ENCODE measurements around the gene KMT2A. TPM values are rescaled to one million over a fixed set of nuclear protein-coding genes. Genes with fewer than 3 reads are reported as not detected.

KMT2A gene
- total RNA-seq, 2 experiments from 2014 or later = 135 to 140 TPM

DNA sequence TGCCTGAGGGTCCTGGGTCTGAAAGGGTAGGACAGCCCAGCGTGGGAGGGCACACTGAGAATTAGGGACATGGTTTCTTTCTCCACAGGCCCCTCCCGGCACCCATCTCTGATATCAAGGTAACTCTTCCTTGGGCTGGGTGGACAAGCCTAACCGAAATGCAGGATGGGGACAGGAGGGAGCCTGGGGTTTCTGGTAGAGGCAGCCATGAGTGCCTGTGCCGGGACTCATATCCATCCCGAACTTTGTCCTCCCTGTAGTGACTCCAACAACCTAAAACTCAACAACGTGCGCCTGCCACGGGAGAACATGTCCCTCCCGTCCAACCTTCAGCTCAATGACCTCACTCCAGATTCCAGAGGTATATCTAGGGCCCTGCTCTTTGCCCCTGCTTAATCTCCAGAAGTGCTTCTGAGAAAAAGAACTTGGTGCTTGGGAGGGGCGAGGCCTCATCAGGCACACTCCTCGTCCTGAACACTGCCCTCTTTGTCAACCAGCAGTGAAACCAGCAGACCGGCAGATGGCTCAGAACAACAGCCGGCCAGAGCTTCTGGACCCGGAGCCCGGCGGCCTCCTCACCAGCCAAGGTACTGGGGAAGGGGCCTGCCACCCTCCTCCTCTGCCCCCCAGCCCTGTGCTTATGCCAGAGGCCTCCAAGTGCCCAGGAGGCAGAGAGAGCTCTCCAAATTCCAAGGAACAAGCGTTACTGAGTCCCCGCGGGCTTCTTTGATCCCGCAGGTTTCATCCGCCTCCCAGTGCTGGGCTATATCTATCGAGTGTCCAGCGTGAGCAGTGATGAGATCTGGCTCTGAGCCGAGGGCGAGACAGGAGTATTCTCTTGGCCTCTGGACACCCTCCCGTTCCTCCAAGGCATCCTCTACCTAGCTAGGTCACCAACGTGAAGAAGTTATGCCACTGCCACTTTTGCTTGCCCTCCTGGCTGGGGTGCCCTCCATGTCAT is 97.8 kb downstream of the KMT2A start:
- Mint-ChIP-seq H3K4me3 (peak overlapping the region; percentile 51), H3K27me3 (no peaks in the 10 kb centered on the region), H3K4me1 (ENCODE audit: low read depth) (peaks cover 23% of the 10 kb centered on the region), H3K27ac (no peak overlapping the region), H3K9me3 (no peaks in the 10 kb centered on the region), H3K36me3 (ENCODE audit: low read depth) (peaks cover 12% of the 10 kb centered on the region)
- ChIA-PET POLR2A (no interaction called here), CTCF (no interaction called here)
- Histone ChIP-seq H3K4me1 (ENCODE audit: insufficient read depth, low read length) (peaks cover 24% of the 10 kb centered on the region), H3K9me3 (ENCODE audit: control insufficient read depth in 1 of 2, insufficient read depth in 1 of 2, low read length in 2 of 2) (no peaks in the 10 kb centered on the region), H3K27ac (ENCODE audit: low read depth in 1 of 2, low read length in 2 of 2) (no peak overlapping the region), H3K36me3 (ENCODE audit: insufficient read depth, low read length) (peaks cover 2% of the 10 kb centered on the region), H3K27me3 (ENCODE audit: control insufficient read depth in 1 of 2, insufficient read depth in 2 of 2, low read length in 2 of 2) (no peaks in the 10 kb centered on the region), H3K4me3 (ENCODE audit: low read length) (no peak overlapping the region)
- intact Hi-C loops (cut with DNase I, micrococcal nuclease) = loop anchor here (2.0 to 5.0 kb wide), 2 partner anchors 31 to 33 kb away; partner anchors contain the start of gene IFT46 (in 2 of the 2)
- DNase-seq (no peak), ATAC-seq (ENCODE audit: poor library complexity) (no peak)
- TF ChIP-seq, protein P1, sequence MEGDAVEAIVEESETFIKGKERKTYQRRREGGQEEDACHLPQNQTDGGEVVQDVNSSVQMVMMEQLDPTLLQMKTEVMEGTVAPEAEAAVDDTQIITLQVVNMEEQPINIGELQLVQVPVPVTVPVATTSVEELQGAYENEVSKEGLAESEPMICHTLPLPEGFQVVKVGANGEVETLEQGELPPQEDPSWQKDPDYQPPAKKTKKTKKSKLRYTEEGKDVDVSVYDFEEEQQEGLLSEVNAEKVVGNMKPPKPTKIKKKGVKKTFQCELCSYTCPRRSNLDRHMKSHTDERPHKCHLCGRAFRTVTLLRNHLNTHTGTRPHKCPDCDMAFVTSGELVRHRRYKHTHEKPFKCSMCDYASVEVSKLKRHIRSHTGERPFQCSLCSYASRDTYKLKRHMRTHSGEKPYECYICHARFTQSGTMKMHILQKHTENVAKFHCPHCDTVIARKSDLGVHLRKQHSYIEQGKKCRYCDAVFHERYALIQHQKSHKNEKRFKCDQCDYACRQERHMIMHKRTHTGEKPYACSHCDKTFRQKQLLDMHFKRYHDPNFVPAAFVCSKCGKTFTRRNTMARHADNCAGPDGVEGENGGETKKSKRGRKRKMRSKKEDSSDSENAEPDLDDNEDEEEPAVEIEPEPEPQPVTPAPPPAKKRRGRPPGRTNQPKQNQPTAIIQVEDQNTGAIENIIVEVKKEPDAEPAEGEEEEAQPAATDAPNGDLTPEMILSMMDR (IDR thresholded peaks at IDR 0.05) = no peak

DNA sequence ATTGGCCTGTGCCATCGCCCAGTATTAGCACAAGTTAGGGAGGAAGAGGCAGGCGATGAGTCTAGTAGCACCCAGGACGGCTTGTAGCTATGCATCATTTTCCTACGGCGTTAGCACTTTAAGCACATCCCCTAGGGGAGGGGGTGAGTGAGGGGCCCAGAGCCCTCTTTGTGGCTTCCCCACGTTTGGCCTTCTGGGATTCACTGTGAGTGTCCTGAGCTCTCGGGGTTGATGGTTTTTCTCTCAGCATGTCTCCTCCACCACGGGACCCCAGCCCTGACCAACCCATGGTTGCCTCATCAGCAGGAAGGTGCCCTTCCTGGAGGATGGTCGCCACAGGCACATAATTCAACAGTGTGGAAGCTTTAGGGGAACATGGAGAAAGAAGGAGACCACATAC is 99.0 kb downstream of the KMT2A start:
- H3K36me3 Mint-ChIP-seq (ENCODE audit: low read depth) = peaks cover 8% of the 10 kb centered on the region
- Histone ChIP-seq H3K9me3 (ENCODE audit: control insufficient read depth in 1 of 2, insufficient read depth in 1 of 2, low read length in 2 of 2) (no peaks in the 10 kb centered on the region), H3K27ac (ENCODE audit: low read depth in 1 of 2, low read length in 2 of 2) (no peak overlapping the region), H3K36me3 (ENCODE audit: insufficient read depth, low read length) (peaks cover 2% of the 10 kb centered on the region), H3K4me1 (ENCODE audit: insufficient read depth, low read length) (peaks cover 12% of the 10 kb centered on the region), H3K27me3 (ENCODE audit: control insufficient read depth in 1 of 2, insufficient read depth in 2 of 2, low read length in 2 of 2) (no peaks in the 10 kb centered on the region), H3K4me3 (ENCODE audit: low read length) (no peak overlapping the region)
- H3K4me3 Mint-ChIP-seq = peak overlapping the region; percentile 30
- no peak overlapping the region for H3K27ac Mint-ChIP-seq
- ATAC-seq (ENCODE audit: poor library complexity) (no peak), DNase-seq (no peak)
- no peaks in the 10 kb centered on the region for H3K9me3 Mint-ChIP-seq
- intact Hi-C loops (cut with DNase I, micrococcal nuclease) = no loop called here
- no peaks in the 10 kb centered on the region for H3K27me3 Mint-ChIP-seq
- H3K4me1 Mint-ChIP-seq (ENCODE audit: low read depth) = peaks cover 10% of the 10 kb centered on the region
- CTCF ChIA-PET = no interaction called here
- TF ChIP-seq, protein P1 (IDR thresholded peaks at IDR 0.05) = no peak
- POLR2A ChIA-PET = interaction anchor here (0.9 kb wide), 1 partner anchor 21 kb away, joined by 3 read pairs; no protein-coding TSS in a partner anchor

DNA sequence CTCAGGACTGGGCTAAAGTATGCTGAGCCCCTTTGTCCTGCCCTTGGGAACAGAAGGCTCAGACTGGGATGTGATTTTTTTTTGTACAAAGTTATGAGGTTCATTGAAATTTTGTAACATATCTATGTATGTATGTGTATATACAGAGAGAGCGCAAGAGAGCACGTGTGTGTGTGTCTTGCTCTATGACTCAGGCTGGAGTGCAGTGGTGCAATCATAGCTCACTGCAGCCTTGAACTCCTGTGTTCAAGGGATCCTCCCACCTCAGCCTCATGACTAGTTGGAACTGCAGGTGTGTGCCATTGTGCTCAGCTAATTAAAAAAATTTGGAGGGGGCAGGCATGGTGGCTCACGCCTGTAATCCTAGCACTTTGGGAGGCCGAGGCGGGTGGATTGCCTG is 100.4 kb downstream of the KMT2A start:
- ChIA-PET POLR2A (no interaction called here), CTCF (no interaction called here)
- Mint-ChIP-seq H3K4me3 (no peak overlapping the region), H3K36me3 (ENCODE audit: low read depth) (peaks cover 10% of the 10 kb centered on the region), H3K4me1 (ENCODE audit: low read depth) (peaks cover 3% of the 10 kb centered on the region), H3K27ac (no peak overlapping the region), H3K27me3 (no peaks in the 10 kb centered on the region), H3K9me3 (no peaks in the 10 kb centered on the region)
- no peak for ATAC-seq (ENCODE audit: poor library complexity)
- Histone ChIP-seq H3K9me3 (ENCODE audit: control insufficient read depth in 1 of 2, insufficient read depth in 1 of 2, low read length in 2 of 2) (no peaks in the 10 kb centered on the region), H3K36me3 (ENCODE audit: insufficient read depth, low read length) (peaks cover 2% of the 10 kb centered on the region), H3K4me3 (ENCODE audit: low read length) (no peak overlapping the region), H3K4me1 (ENCODE audit: insufficient read depth, low read length) (peaks cover 4% of the 10 kb centered on the region), H3K27me3 (ENCODE audit: control insufficient read depth in 1 of 2, insufficient read depth in 2 of 2, low read length in 2 of 2) (no peaks in the 10 kb centered on the region), H3K27ac (ENCODE audit: low read depth in 1 of 2, low read length in 2 of 2) (no peak overlapping the region)
- DNase-seq = no peak
- intact Hi-C loops (cut with DNase I, micrococcal nuclease) = no loop called here
- TF ChIP-seq, protein P1 (IDR thresholded peaks at IDR 0.05) = no peak

All from CD4-positive, alpha-beta T cell (primary cell).